Measurements from ENCODE around the gene SMIM1.
"Not testable (repeated sequence)": the region's sequence is repeated elsewhere in the genome, so short reads cannot be mapped to it uniquely, and the experiment has no call there.

Gene SMIM1, protein sequence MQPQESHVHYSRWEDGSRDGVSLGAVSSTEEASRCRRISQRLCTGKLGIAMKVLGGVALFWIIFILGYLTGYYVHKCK

GRCh38 chr1:3772715-3773571 lies at the start of gene SMIM1:
SMIM1 (plus strand) TSS chr1:3772749; CDS start chr1:3775374, 2,625 bp downstream.
- FAIRE-seq, result no peak
- DNase-seq (ENCODE audit: low spot score), result no peak

GRCh38 chr1:3722846-3723245 lies 49.7 kb upstream of the SMIM1 start:
- DNase-seq (ENCODE audit: low spot score) (no peak), FAIRE-seq (no peak)

GRCh38 chr1:3724416-3725030 lies 48.0 kb upstream of the SMIM1 start:
- not testable (repeated sequence) for FAIRE-seq

GRCh38 chr1:3725366-3725765 lies 47.2 kb upstream of the SMIM1 start:
- FAIRE-seq (no peak), DNase-seq (ENCODE audit: low spot score) (no peak)

More at GRCh38 chr1:3724416-3725030, 48.0 kb upstream of the SMIM1 start:
- peak; percentile 37 for DNase-seq (ENCODE audit: low spot score)

GRCh38 chr1:3727042-3727824 lies 45.3 kb upstream of the SMIM1 start:
- FAIRE-seq, result no peak
- DNase-seq (ENCODE audit: low spot score), result no peak

DNA sequence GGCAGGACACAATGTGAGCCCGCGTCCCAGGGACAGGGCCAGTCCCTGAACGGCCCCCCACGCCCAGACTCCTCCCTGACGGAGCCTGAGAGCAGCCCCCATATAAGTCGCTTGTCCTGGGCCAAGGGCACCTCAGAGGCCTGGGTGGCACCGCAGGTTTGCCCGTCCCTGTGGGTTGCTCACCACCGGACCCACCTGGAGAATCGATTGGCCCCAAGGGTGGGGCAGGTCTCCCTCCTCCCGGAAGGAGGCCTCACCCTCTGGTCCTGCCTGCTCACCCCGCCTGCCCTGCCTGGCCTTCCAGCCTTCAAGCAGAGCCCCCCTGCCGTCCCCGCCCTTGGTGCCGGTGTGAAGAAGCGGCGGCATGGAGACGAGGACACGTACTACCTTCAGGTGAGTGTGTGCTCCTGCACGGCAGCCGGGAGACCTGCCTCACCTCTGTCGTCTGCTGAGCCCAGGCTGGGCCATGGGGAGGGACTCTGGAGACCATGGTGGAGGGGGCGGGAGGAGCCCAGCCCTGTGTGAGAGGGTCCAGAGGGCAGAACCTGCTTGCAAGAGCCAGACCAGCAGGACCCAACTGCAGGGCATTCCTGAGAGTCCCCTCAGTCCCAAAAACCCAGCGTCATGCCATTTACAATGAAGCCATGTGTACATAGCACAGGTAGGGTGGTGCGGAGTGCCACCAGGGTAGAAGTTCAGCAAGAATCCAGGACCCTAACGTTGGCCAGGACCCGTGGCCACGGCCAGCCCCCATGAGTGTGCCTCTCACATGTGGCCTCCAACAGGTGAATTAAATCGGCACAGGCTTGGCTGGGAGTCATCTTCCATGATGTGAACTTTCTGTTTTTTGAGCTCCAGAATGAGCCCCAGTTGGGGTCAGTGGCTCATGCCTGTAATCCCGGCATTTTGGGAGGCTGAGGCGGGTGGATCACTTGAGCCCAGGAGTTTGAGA lies 44.4 kb upstream of the SMIM1 start:
- no peak for DNase-seq (ENCODE audit: low spot score)
- no peak for FAIRE-seq

DNA sequence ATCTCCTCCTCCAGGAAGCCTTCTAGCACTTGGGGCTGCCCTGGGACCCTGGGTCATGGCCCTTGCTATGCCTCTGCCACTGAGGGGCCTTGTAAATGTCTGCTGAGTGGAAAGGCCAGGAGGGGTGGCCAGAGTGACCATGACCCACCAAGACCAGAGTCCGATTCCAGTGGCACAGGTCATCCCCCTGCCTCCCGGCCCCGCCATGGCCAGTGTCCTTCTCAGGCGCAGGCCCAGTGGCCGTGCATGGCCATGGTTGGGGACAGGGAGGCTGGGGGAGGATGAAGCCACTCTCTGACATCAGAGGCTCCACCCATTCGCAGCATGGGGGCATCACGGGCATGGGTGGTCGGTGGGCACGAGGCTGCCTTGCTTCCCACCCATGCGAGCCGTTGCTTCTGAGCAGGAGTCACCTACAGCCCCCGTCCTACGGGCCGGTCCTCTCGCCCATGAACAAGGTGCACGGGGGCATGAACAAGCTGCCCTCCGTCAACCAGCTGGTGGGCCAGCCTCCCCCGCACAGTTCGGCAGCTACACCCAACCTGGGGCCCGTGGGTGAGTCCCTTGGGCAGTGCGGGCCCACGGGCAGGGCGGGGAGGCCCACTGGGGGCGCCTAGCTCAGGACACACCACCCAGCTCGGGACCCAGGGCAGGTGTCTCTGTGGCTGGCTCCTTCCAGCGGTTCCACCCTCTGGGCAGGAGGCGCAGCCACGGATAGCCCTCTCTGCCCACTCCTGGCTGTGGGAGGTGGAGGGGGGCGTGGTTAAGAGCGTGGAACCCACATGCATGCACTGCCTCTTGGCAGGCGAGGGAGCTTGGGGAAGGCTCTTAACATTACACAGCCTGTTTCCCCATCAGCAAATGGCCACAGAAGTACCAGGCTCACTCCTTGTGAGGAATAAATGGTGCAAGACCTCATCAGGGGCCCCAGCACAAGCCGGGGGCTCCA lies 42.7 kb upstream of the SMIM1 start:
- no peak for DNase-seq (ENCODE audit: low spot score)

DNA sequence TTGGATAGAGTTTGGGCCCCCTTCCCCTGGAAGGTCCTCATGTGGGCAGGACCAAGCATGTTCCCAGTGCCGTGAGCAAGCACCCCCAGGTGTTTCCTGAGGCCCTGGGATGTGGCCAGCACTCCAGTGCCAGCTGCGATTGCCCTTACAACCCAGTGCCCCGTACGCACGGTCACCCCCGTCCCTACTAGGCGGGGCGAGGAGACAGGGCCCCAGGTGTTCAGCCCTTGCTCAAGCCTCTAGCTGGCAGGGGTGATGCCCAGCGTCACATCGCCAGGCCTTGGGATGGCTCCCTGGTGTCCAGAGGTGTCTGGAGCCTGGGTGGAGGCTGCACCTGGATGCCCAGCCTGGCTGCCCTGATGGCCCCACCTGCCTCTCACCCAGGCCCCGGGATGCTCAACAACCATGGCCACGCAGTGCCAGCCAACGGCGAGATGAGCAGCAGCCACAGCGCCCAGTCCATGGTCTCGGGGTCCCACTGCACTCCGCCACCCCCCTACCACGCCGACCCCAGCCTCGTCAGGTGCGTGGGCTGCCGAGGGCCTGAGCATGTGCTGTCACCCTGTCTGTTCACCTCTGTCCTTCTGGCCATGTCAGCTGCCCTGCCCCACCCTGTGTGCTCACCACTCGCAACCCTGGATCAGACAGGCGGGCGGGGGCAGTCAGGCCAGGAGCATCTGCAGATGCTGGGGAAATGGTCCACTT lies 41.9 kb upstream of the SMIM1 start:
- no peak for FAIRE-seq
- no peak for DNase-seq (ENCODE audit: low spot score)

More for the DNA sequence above, 42.7 kb upstream of the SMIM1 start:
- no peak for FAIRE-seq

- no peak for FAIRE-seq
- no peak for DNase-seq (ENCODE audit: low spot score)
Observed at GRCh38 chr1:3731583-3732433, 40.7 kb upstream of the SMIM1 start.

DNA sequence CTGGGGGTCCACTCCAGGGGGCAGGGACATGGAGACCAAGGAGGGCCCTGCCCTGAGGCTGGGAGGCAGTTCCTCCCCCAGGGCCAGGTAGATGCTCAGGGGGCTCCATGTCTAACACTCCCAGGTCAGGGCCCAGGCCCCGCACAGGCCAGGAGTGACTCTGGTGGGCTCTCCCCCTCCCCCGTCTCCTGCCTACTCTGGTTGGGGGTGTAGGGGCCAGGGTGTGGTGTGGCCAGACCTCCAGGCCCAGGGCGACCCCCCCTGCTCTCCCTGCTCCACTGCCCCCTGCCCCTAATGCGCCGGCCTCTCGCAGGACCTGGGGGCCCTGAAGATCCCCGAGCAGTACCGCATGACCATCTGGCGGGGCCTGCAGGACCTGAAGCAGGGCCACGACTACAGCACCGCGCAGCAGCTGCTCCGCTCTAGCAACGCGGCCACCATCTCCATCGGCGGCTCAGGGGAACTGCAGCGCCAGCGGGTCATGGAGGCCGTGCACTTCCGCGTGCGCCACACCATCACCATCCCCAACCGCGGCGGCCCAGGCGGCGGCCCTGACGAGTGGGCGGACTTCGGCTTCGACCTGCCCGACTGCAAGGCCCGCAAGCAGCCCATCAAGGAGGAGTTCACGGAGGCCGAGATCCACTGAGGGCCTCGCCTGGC lies 40.0 kb upstream of the SMIM1 start:
- no peak for DNase-seq (ENCODE audit: low spot score)
- no peak for FAIRE-seq

DNA sequence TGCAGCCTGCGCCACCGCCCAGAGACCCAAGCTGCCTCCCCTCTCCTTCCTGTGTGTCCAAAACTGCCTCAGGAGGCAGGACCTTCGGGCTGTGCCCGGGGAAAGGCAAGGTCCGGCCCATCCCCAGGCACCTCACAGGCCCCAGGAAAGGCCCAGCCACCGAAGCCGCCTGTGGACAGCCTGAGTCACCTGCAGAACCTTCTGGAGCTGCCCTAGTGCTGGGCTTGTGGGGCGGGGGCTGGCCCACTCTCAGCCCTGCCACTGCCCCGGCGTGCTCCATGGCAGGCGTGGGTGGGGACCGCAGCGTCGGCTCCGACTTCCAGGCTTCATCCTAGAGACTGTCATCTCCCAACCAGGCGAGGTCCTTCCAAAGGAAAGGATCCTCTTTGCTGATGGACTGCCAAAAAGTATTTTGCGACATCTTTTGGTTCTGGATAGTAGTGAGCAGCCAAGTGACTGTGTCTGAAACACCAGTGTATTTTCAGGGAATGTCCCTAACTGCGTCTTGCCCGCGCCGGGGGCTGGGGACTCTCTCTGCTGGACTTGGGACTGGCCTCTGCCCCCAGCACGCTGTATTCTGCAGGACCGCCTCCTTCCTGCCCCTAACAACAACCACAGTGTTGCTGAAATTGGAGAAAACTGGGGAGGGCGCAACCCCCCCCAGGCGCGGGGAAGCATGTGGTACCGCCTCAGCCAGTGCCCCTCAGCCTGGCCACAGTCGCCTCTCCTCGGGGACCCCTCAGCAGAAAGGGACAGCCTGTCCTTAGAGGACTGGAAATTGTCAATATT lies 39.3 kb upstream of the SMIM1 start:
- DNase-seq (ENCODE audit: low spot score) (no peak), FAIRE-seq (no peak)

DNA sequence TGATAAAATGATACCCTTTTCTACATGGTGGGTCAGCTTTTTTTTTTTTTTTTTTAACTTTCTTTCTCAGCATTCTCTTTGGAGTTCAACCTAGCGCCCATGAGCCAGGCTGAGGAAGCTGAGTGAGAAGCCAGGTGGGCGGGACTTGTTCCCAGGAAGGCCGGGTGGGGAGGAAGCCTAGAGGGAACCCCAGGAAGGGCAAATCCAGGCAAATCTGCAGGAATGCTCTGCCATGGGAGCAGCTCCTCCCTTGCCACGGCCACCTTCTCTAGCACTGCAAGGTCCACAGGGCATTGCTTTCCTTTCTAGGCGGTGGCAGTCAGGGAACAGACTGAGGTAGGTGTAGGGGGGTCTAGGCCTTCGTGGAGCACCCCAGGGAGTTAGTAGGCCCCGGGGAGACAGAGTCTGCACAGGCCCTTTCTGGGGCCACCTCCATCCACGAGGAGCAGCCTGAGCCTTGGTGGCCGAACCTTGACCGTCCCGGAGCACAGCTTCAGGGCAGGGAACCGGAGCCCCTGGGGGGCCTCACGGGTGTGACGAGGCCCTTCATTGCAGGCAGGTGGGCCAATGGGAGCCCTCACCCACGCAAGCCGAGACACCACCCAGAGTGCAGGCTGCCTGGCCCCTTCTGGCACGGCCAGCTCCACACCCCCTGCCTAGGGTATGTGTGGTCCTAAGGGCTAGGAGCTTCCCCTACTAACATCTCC lies 38.5 kb upstream of the SMIM1 start:
- FAIRE-seq (no peak), DNase-seq (ENCODE audit: low spot score) (no peak)

GRCh38 chr1:3734602-3735001 lies 37.9 kb upstream of the SMIM1 start:
- DNase-seq (ENCODE audit: low spot score), result no peak
- no peak for FAIRE-seq

DNA sequence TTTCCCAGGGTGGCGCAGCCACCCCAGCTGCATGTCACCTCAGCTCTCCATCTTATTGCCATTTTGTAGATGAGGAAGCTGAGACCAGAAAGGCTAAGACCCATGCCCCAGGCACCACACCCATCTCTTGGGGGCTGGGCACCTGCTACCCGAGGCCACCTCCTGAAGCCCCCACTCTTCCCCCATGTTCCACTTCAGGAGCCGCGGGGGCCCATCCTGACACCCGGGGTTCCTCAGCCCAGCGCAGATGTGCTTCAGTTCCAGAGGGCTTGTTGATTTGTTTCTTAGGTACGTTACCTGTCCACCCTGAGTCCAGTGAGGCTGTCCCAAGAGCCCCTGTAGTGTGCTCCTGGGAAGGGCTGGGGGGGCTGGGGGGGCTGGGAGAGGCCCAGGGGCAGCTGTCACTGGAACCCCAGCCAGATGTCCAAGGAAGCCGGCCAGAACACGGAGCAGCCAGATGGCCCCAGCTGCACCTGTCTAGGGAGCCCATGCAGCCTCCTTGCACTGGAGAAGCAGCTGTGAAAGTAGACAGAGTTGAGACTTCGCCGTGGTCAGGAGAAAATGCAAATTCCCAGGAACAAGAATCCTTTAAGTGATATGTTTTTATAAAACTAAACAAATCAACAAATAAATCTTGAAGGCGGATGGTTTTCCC lies 37.4 kb upstream of the SMIM1 start:
- FAIRE-seq (no peak), DNase-seq (ENCODE audit: low spot score) (no peak)

- FAIRE-seq, result no peak
- no peak for DNase-seq (ENCODE audit: low spot score)
Observed at GRCh38 chr1:3735688-3736087, 36.9 kb upstream of the SMIM1 start.

All from RCC 7860 (cell line).